Caco-2 (cell line): ENCODE measurements around the gene COMMD3. TPM values are rescaled to one million over a fixed set of nuclear protein-coding genes. Genes with fewer than 3 reads are reported as not detected.

Source experiments
- BruUV-seq: library from RNA; stranded (reverse); fragments of 400-500 nt; replicated peaks from 2 replicates; lab custom pipeline; 2021; lab: Mats Ljungman, UMichigan
- CTCF ChIA-PET: fragments of 300-600 bp; sonication (Branson Sonifier 250); formaldehyde crosslinking; loops from one replicate; lab custom pipeline; 2022; ENCODE audit warnings: antibody characterized with exemption; lab: Charles Lee
- POLR2A ChIA-PET: fragments of 300-600 bp; sonication (Branson Sonifier 250); formaldehyde crosslinking; loops from one replicate; lab custom pipeline; 2022; ENCODE audit warnings: antibody characterized with exemption; lab: Charles Lee
- DNase-seq, 2 experiments: peaks; one replicate each; pipeline versions ENCODE4 v3.0.0 to v3.0.0-alpha.2; 2020 to 2022
- H3K27me3 ChIP-seq: replicated peaks from 2 replicates; pipeline ENCODE4 v1.6.0; 2011; ENCODE audit warnings: low read length; ENCODE audit not compliant: control insufficient read depth, insufficient read depth
- H3K36me3 ChIP-seq: 2 replicates; pipeline ENCODE4 v1.5.1; 2011; ENCODE audit warnings: low read length; ENCODE audit not compliant: control insufficient read depth, insufficient read depth
- H3K4me1 ChIP-seq: fragments of 250-450 bp; sonication (Bioruptor Pico); 2 replicates; pipeline ENCODE4 v1.5.1; 2020; ENCODE audit warnings: mild to moderate bottlenecking
- H3K4me3 ChIP-seq: 2 replicates; pipeline ENCODE4 v1.5.1; 2011; ENCODE audit warnings: low read depth, mild to moderate bottlenecking, control low read depth, low read length
- H3K9me3 ChIP-seq: fragments of 250-450 bp; sonication (Bioruptor Pico); 2 replicates; pipeline ENCODE4 v1.5.1; 2020; ENCODE audit warnings: mild to moderate bottlenecking, moderate library complexity
- H3K27ac Mint-ChIP-seq: one replicate; pipeline ENCODE4 v1.8.0; 2022; ENCODE audit warnings: mixed read lengths; ENCODE audit not compliant: unreplicated experiment
- H3K27me3 Mint-ChIP-seq: one replicate; pipeline ENCODE4 v1.8.0; 2022; ENCODE audit warnings: mixed read lengths; ENCODE audit not compliant: insufficient read depth, unreplicated experiment
- H3K36me3 Mint-ChIP-seq: one replicate; pipeline ENCODE4 v1.8.0; 2022; ENCODE audit warnings: mild to moderate bottlenecking, mixed read lengths; ENCODE audit not compliant: insufficient read depth, unreplicated experiment
- H3K4me1 Mint-ChIP-seq: one replicate; pipeline ENCODE4 v1.8.0; 2022; ENCODE audit warnings: low read depth, mixed read lengths; ENCODE audit not compliant: unreplicated experiment
- H3K4me3 Mint-ChIP-seq: one replicate; pipeline ENCODE4 v1.8.0; 2022; ENCODE audit warnings: mild to moderate bottlenecking, moderate library complexity, mixed read lengths; ENCODE audit not compliant: unreplicated experiment
- H3K9me3 Mint-ChIP-seq: one replicate; pipeline ENCODE4 v1.8.0; 2022; ENCODE audit warnings: mixed read lengths; ENCODE audit not compliant: unreplicated experiment
- CTCF ChIP-seq, 2 experiments: fragments of 200-600 bp in 1 of 2; IDR thresholded peaks; 1 replicate in 1 of 2; 2 replicates in 1 of 2; pipeline versions ENCODE4 v1.5.1 to v1.8.0; 2011 to 2022; ENCODE audit warnings: antibody characterized with exemption in 1 of 2, control low read depth in 1 of 2, inconsistent platforms in 1 of 2, low read depth in 1 of 2, low read length in 1 of 2, mild to moderate bottlenecking in 1 of 2, moderate library complexity in 1 of 2; ENCODE audit not compliant: insufficient read depth in 1 of 2, severe bottlenecking in 1 of 2, unreplicated experiment in 1 of 2
- intact Hi-C: fragments of 100-400 bp; cut with micrococcal nuclease; formaldehyde crosslinking; loops from one replicate; pipeline ENCODE4 v1.10.0; 2022; ENCODE audit not compliant: unreplicated experiment
- total RNA-seq: library from RNA; stranded (reverse); gene quantifications from 2 replicates; pipeline ENCODE4 v1.2.3, GENCODE V29; 2022

Gene COMMD3
- total RNA-seq, 1 experiment from 2014 or later: 50.7 TPM

DNA sequence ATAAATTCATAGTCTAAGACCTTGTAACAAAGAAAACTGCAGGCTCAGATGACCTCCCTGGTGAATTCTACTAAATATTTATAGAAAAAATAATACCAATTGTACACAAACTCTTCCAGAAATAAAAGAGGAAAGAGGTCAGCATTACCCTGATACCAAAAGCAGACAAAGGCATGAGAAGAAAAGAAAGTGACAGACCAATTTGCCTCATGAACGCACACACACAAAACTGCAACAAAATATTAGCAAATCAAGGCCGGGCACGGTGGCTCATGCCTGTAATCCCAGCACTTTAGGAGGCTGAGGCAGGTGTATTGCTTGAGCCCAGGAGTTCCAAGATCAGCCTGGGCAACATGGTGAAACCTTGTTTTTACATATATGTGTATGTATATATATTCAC, 12.7 kb upstream of the COMMD3 start:
- Mint-ChIP-seq H3K9me3 (no peaks in the 10 kb centered on the region), H3K36me3 (no peaks in the 10 kb centered on the region), H3K27ac (no peak overlapping the region), H3K4me1 (no peaks in the 10 kb centered on the region), H3K27me3 (no peaks in the 10 kb centered on the region), H3K4me3 (no peak overlapping the region)
- intact Hi-C loops: no loop called here
- no peaks in the 10 kb centered on the region for H3K27me3 ChIP-seq
- no peak overlapping the region for H3K4me3 ChIP-seq
- TF ChIP-seq CTCF (IDR thresholded peaks at IDR 0.05; ENCODE audit: insufficient read depth in 1 of 2, low read depth in 1 of 2, low read length in 1 of 2, severe bottlenecking in 1 of 2, unreplicated experiment in 1 of 2): no peak
- no TSS peak for BruUV-seq
- CTCF ChIA-PET: no interaction called here
- H3K9me3 ChIP-seq: no peaks in the 10 kb centered on the region
- no peaks in the 10 kb centered on the region for H3K36me3 ChIP-seq
- no peaks in the 10 kb centered on the region for H3K4me1 ChIP-seq
- no peak for DNase-seq
- POLR2A ChIA-PET: no interaction called here

GRCh38 chr10:22305721-22306120, 10.5 kb upstream of the COMMD3 start:
- BruUV-seq: no TSS peak
- POLR2A ChIA-PET: no interaction called here
- CTCF ChIA-PET: no interaction called here

DNA sequence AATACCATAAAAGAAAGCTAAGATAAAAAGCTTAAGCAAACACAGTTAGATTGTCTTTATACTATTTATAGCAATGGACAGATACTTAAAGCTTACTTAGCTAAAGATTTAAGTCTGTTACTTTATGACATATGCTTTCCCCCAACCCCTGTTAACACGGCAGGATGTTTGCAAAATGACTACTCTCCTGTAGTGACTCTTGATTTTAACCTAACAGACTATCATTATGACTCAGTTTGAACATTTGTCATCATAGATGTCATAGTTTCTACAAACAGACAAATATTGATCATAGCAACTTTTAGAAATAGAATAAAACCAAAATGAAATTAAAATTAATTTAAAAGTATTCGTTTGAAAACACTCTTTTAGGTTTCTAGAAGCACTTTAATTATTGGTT, 7.8 kb upstream of the COMMD3 start:
- H3K4me1 ChIP-seq: no peaks in the 10 kb centered on the region
- POLR2A ChIA-PET: interaction anchor here (0.6 kb wide), 1 partner anchor 306 kb away, joined by 4 read pairs; no protein-coding TSS in a partner anchor
- H3K27ac Mint-ChIP-seq: no peak overlapping the region
- H3K36me3 Mint-ChIP-seq: no peaks in the 10 kb centered on the region
- CTCF ChIA-PET: no interaction called here
- no peaks in the 10 kb centered on the region for H3K27me3 ChIP-seq
- intact Hi-C loops: no loop called here
- H3K27me3 Mint-ChIP-seq: no peaks in the 10 kb centered on the region
- TF ChIP-seq CTCF (IDR thresholded peaks at IDR 0.05; ENCODE audit: insufficient read depth in 1 of 2, low read depth in 1 of 2, low read length in 1 of 2, severe bottlenecking in 1 of 2, unreplicated experiment in 1 of 2): no peak
- H3K4me1 Mint-ChIP-seq: no peaks in the 10 kb centered on the region
- H3K4me3 ChIP-seq: no peak overlapping the region
- no peaks in the 10 kb centered on the region for H3K9me3 ChIP-seq
- DNase-seq: no peak
- H3K36me3 ChIP-seq: no peaks in the 10 kb centered on the region
- no peaks in the 10 kb centered on the region for H3K9me3 Mint-ChIP-seq
- no peak overlapping the region for H3K4me3 Mint-ChIP-seq
- BruUV-seq: no TSS peak

More at GRCh38 chr10:22305721-22306120, 10.5 kb upstream of the COMMD3 start:
- H3K9me3 ChIP-seq: no peaks in the 10 kb centered on the region
- H3K27me3 ChIP-seq: no peaks in the 10 kb centered on the region
- no peaks in the 10 kb centered on the region for H3K36me3 ChIP-seq
- no peak for TF ChIP-seq CTCF (IDR thresholded peaks at IDR 0.05; ENCODE audit: insufficient read depth in 1 of 2, low read depth in 1 of 2, low read length in 1 of 2, severe bottlenecking in 1 of 2, unreplicated experiment in 1 of 2)
- H3K36me3 Mint-ChIP-seq: no peaks in the 10 kb centered on the region
- DNase-seq: no peak
- intact Hi-C loops: no loop called here
- H3K4me1 Mint-ChIP-seq: no peaks in the 10 kb centered on the region
- H3K4me3 Mint-ChIP-seq: no peak overlapping the region
- H3K27ac Mint-ChIP-seq: no peak overlapping the region
- H3K4me3 ChIP-seq: no peak overlapping the region
- H3K27me3 Mint-ChIP-seq: no peaks in the 10 kb centered on the region
- H3K9me3 Mint-ChIP-seq: no peaks in the 10 kb centered on the region
- no peaks in the 10 kb centered on the region for H3K4me1 ChIP-seq
